K562 (cell line): ENCODE measurements around the gene AKAP14. TPM values are rescaled to one million over a fixed set of nuclear protein-coding genes. Genes with fewer than 3 reads are reported as not detected.

Source experiments
- C11orf30 ChIP-seq: fragments of 450-650 bp; IDR thresholded peaks from 2 replicates; pipeline ENCODE4 v1.6.1; 2016; ENCODE audit warnings: low read depth, mild to moderate bottlenecking
- CBX3 ChIP-seq, 2 experiments: IDR thresholded peaks; 1 replicate in 1 of 2; 2 replicates in 1 of 2; pipeline ENCODE4 v1.6.1; 2012; ENCODE audit warnings: inconsistent platforms in 2 of 2, low read length in 2 of 2, borderline replicate concordance in 1 of 2, control low read depth in 1 of 2
- CCNT2 ChIP-seq: IDR thresholded peaks from 2 replicates; pipeline ENCODE4 v1.6.1; 2011; ENCODE audit warnings: borderline replicate concordance, low read depth, mild to moderate bottlenecking, moderate library complexity, mixed read lengths, low read length; ENCODE audit not compliant: insufficient read length; ENCODE audit errors: extremely low read depth
- EHMT2 ChIP-seq: fragments of 450-650 bp; IDR thresholded peaks from 2 replicates; pipeline ENCODE4 v1.6.1; 2018; ENCODE audit warnings: antibody characterized with exemption
- ETV1 ChIP-seq: fragments of 450-650 bp; conservative IDR thresholded peaks from 2 replicates; pipeline ENCODE4 v1.6.1; 2016; ENCODE audit warnings: missing genetic modification characterization, control low read depth, low read depth, missing compliant biosample characterization
- ETV5 ChIP-seq: sonication (generic); formaldehyde crosslinking; IDR thresholded peaks from 2 replicates; pipeline ENCODE4 v1.4.0; 2020; ENCODE audit warnings: low read depth, mild to moderate bottlenecking, missing genetic modification reagents
- FOXK2 ChIP-seq, 2 experiments: fragments of 450-650 bp; IDR thresholded peaks in 1 of 2; conservative IDR thresholded peaks in 1 of 2; 2 replicates each; pipeline ENCODE4 v1.6.1; 2016; ENCODE audit warnings: low read depth in 2 of 2, mild to moderate bottlenecking in 1 of 2
- FOXP1 ChIP-seq: sonication (generic); formaldehyde crosslinking; IDR thresholded peaks from 2 replicates; pipeline ENCODE4 v1.8.0; 2022; ENCODE audit warnings: mild to moderate bottlenecking, missing genetic modification reagents
- GTF2A2 ChIP-seq: IDR thresholded peaks from 2 replicates; pipeline ENCODE4 v1.6.1; 2016; ENCODE audit warnings: mild to moderate bottlenecking, missing genetic modification characterization, missing compliant biosample characterization
- GTF2F1 ChIP-seq: IDR thresholded peaks from 2 replicates; pipeline ENCODE4 v1.6.1; 2011; ENCODE audit warnings: low read depth, low read length, improper control_type of control experiment
- HDAC3 ChIP-seq: fragments of 450-650 bp; IDR thresholded peaks from 2 replicates; pipeline ENCODE4 v1.6.1; 2018; ENCODE audit warnings: borderline replicate concordance, mild to moderate bottlenecking, moderate library complexity; ENCODE audit not compliant: partially characterized antibody
- HINFP ChIP-seq: fragments of 450-650 bp; conservative IDR thresholded peaks from 2 replicates; pipeline ENCODE4 v1.6.1; 2016; ENCODE audit warnings: missing genetic modification characterization, low read depth, mild to moderate bottlenecking, control low read depth, missing compliant biosample characterization
- KDM4B ChIP-seq, 2 experiments: fragments of 450-650 bp in 1 of 2; sonication (generic) in 1 of 2; IDR thresholded peaks; 2 replicates each; pipeline ENCODE4 v1.6.1; 2016 to 2017; ENCODE audit warnings: borderline replicate concordance in 2 of 2, antibody characterized with exemption in 1 of 2, low read depth in 1 of 2, mild to moderate bottlenecking in 1 of 2
- MAZ ChIP-seq, 2 experiments: fragments of 450-650 bp in 1 of 2; sonication (generic) in 1 of 2; formaldehyde crosslinking; IDR thresholded peaks in 1 of 2; conservative IDR thresholded peaks in 1 of 2; 2 replicates each; pipeline versions ENCODE4 v1.4.0 to v1.5.0; 2020; ENCODE audit warnings: mild to moderate bottlenecking in 1 of 2, missing genetic modification reagents in 1 of 2
- NFXL1 ChIP-seq: fragments of 450-650 bp; formaldehyde crosslinking; IDR thresholded peaks from 2 replicates; pipeline ENCODE4 v1.4.0; 2021; ENCODE audit warnings: mild to moderate bottlenecking
- PKNOX1 ChIP-seq: fragments of 450-650 bp; IDR thresholded peaks from 2 replicates; pipeline ENCODE4 v1.6.1; 2016
- POLR2AphosphoS5 ChIP-seq: IDR thresholded peaks from 2 replicates; pipeline ENCODE4 v1.6.1; 2011; ENCODE audit warnings: mild to moderate bottlenecking, low read depth, low read length, moderate library complexity; ENCODE audit not compliant: control insufficient read depth, insufficient read depth
- RB1 ChIP-seq: fragments of 450-650 bp; IDR thresholded peaks from 2 replicates; pipeline ENCODE4 v1.6.1; 2017; ENCODE audit warnings: low read depth, mild to moderate bottlenecking
- SIN3B ChIP-seq: fragments of 450-650 bp; IDR thresholded peaks from 2 replicates; pipeline ENCODE4 v1.6.1; 2017; ENCODE audit warnings: low read depth, mild to moderate bottlenecking, moderate library complexity
- SMC3 ChIP-seq: conservative IDR thresholded peaks from 2 replicates; pipeline ENCODE4 v1.6.1; 2011; ENCODE audit warnings: low read depth, low read length, improper control_type of control experiment; ENCODE audit not compliant: insufficient read depth
- SUPT5H ChIP-seq: fragments of 450-650 bp; IDR thresholded peaks from 2 replicates; pipeline ENCODE4 v1.6.1; 2016
- TCF7L2 ChIP-seq: fragments of 150-350 bp; IDR thresholded peaks from 2 replicates; pipeline ENCODE4 v1.6.1; 2016; ENCODE audit warnings: low read depth, mild to moderate bottlenecking, low read length, moderate library complexity
- TRIM25 ChIP-seq: fragments of 450-650 bp; IDR thresholded peaks from 2 replicates; pipeline ENCODE4 v1.7.0; 2016; ENCODE audit warnings: borderline replicate concordance
- ZNF586 ChIP-seq: fragments of 450-650 bp; formaldehyde crosslinking; conservative IDR thresholded peaks from 2 replicates; pipeline ENCODE4 v1.4.0; 2020; ENCODE audit warnings: mild to moderate bottlenecking, moderate library complexity
- polyA plus RNA-seq, 8 experiments: library from polyadenylated mRNA; depleted of rRNA in 4 of 8; stranded (reverse) in 5 of 8; unstranded in 3 of 8; fragments of >200 nt; fragmentation: Nextera tagmentation in 2 of 8; fragmentation: Illumina TruSeq in 1 of 8; extraction: Ambion mirVana in 2 of 8; extraction: Trizol in 1 of 8; gene quantifications; 2 replicates each; pipeline versions ENCODE4 v1.2.1 to v1.2.3, GENCODE V29; 2011 to 2014; ENCODE audit warnings: inconsistent platforms in 1 of 8, missing spikeins in 1 of 8
- total RNA-seq, 7 experiments: library from RNA; depleted of rRNA in 6 of 7; stranded (reverse); fragments of >200 nt in 6 of 7; fragmentation: Illumina TruSeq in 2 of 7; extraction: Trizol in 2 of 7; gene quantifications; 2 replicates each; pipeline versions ENCODE4 v1.2.1 to v1.2.3, GENCODE V29; 2011 to 2021; ENCODE audit warnings: low replicate concordance in 1 of 7

Gene AKAP14
- total and polyA plus RNA-seq, 9 of the 15 experiments (the other 6 are each of a cell fraction or from before 2014, with no cell fraction given): not detected

- TF ChIP-seq PKNOX1 (peak; percentile 43; the same call in 1 of the 2 replicates), CBX3 (IDR thresholded peaks at IDR 0.05; ENCODE audit: borderline replicate concordance in 1 of 2, low read length in 2 of 2) (peak in 1 of 2 experiments; percentile 90; a peak in 2 of 3 replicates), HINFP (tag) (no peak), FOXK2 (conservative IDR thresholded peaks at IDR 0.05 in 1 of 2, IDR thresholded peaks at IDR 0.05 in 1 of 2; ENCODE audit: low read depth in 2 of 2) (peak; percentile 99 to 100), ETV5 (CRISPR knock-in tag) (peak; percentile 74), SIN3B (peak; percentile 76), CCNT2 (peak; percentile 29), EHMT2 (peak; percentile 91), HDAC3 (peak; percentile 41), ZNF586 (CRISPR knock-in tag) (no peak), MAZ (CRISPR knock-in tag; conservative IDR thresholded peaks at IDR 0.05 in 1 of 2, IDR thresholded peaks at IDR 0.05 in 1 of 2) (peak in 1 of 2 experiments; percentile 35; a peak in 2 of 4 replicates), TCF7L2 (0 out of 2 replicates have a peak, but pooled peaks have one; percentile 29), RB1 (peak; percentile 69), NFXL1 (CRISPR knock-in tag) (no peak), GTF2F1 (no peak), C11orf30 (peak; percentile 90), GTF2A2 (tag) (no peak), FOXP1 (CRISPR knock-in tag) (no peak), SMC3 (no peak), SUPT5H (peak; percentile 69), KDM4B (IDR thresholded peaks at IDR 0.05; ENCODE audit: borderline replicate concordance in 2 of 2, low read depth in 1 of 2) (peak in 1 of 2 experiments; percentile 69; a peak in 1 of 4 replicates), POLR2AphosphoS5 (peak; percentile 76), TRIM25 (no peak), ETV1 (peak; percentile 70)
These were observed 47.7 kb downstream of the AKAP14 start, which contains the start of gene NKAP (continued) for GRCh38 chrX:119943185-119943988.
